Caki2 (cell line): ENCODE measurements around the gene PLCD3. TPM values are rescaled to one million over a fixed set of nuclear protein-coding genes. Genes with fewer than 3 reads are reported as not detected.

ENCODE experiments used
- DNase-seq: peaks from one replicate; pipeline ENCODE4 v3.0.0-alpha.2; 2015; ENCODE audit warnings: low read depth
- in situ Hi-C: cut with HindIII; loops from 2 replicates; pipeline ENCODE4 v1.10.0; 2016; ENCODE audit warnings: low sequenced_read_pairs, low pct_unique_long_range_greater_than_20kb, mixed read lengths
- total RNA-seq: library from RNA; depleted of rRNA; stranded (reverse); fragments of >200 nt; shearing (Covaris generic); gene quantifications from 2 replicates; pipeline ENCODE4 v1.2.3, GENCODE V29; 2014; ENCODE audit warnings: low replicate concordance

The PLCD3 gene
- total RNA-seq, 1 experiment from 2014 or later = 74.9 TPM

GRCh38 chr17:45137561-45138305 lies 5.4 kb upstream of the PLCD3 start:
- no peak for DNase-seq
- in situ Hi-C loops = no loop called here

- no peak for DNase-seq
- in situ Hi-C loops = no loop called here
Measured at GRCh38 chr17:45136846-45137560, 4.7 kb upstream of the PLCD3 start.

GRCh38 chr17:45135978-45136791 lies 3.9 kb upstream of the PLCD3 start:
- DNase-seq = no peak
- in situ Hi-C loops = no loop called here

- in situ Hi-C loops = no loop called here
- peak; percentile 97 for DNase-seq
Measured at GRCh38 chr17:45135192-45135977, 3.1 kb upstream of the PLCD3 start, which contains the start of gene ACBD4. TSS of gene ACBD4 (plus strand) at chr17:45135687. CDS start at chr17:45136145, 458 bp downstream.

- peak; percentile 82 for DNase-seq
- in situ Hi-C loops = no loop called here
Measured at GRCh38 chr17:45132572-45133463, 503 bp upstream of the PLCD3 start.

GRCh38 chr17:45131616-45132319 lies 547 bp downstream of the PLCD3 start:
- in situ Hi-C loops = no loop called here
- peak; percentile 42 for DNase-seq

GRCh38 chr17:45130681-45131615 lies 1.4 kb downstream of the PLCD3 start:
- DNase-seq = no peak
- in situ Hi-C loops = no loop called here

GRCh38 chr17:45129940-45130680 lies 2.2 kb downstream of the PLCD3 start:
- in situ Hi-C loops = no loop called here
- peak; percentile 77 for DNase-seq

GRCh38 chr17:45129426-45129939 lies 2.8 kb downstream of the PLCD3 start:
- in situ Hi-C loops = no loop called here
- peak; percentile 77 for DNase-seq

- DNase-seq = no peak
- in situ Hi-C loops = no loop called here
Measured at GRCh38 chr17:45128989-45129388, 3.3 kb downstream of the PLCD3 start.

GRCh38 chr17:45128331-45128730 lies 4.0 kb downstream of the PLCD3 start:
- in situ Hi-C loops = no loop called here
- no peak for DNase-seq

- peak; percentile 75 for DNase-seq
- in situ Hi-C loops = no loop called here
Measured at GRCh38 chr17:45127548-45128300, 4.6 kb downstream of the PLCD3 start.

- in situ Hi-C loops = no loop called here
Measured at GRCh38 chr17:45127207-45127547, 5.1 kb downstream of the PLCD3 start.

GRCh38 chr17:45125509-45125908 lies 6.8 kb downstream of the PLCD3 start:
- in situ Hi-C loops = no loop called here

More at GRCh38 chr17:45127207-45127547, 5.1 kb downstream of the PLCD3 start:
- DNase-seq = no peak

More at GRCh38 chr17:45125509-45125908, 6.8 kb downstream of the PLCD3 start:
- DNase-seq = no peak
